Inflammatory macrophage treated with lipopolysaccharide for 4 hours (primary cell): ENCODE measurements around the gene IL13.

Experiments
- DNase-seq: peaks from one replicate; pipeline ENCODE4 v3.0.0-alpha.2; 2020

Gene IL13

DNA sequence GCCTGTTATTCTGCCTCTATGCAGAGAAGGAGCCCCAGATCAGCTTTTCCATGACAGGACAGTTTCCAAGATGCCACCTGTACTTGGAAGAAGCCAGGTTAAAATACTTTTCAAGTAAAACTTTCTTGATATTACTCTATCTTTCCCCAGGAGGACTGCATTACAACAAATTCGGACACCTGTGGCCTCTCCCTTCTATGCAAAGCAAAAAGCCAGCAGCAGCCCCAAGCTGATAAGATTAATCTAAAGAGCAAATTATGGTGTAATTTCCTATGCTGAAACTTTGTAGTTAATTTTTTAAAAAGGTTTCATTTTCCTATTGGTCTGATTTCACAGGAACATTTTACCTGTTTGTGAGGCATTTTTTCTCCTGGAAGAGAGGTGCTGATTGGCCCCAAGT lies 15.5 kb downstream of the IL13 start:
- DNase-seq: no peak

- DNase-seq: no peak
Observed at GRCh38 chr5:132673939-132674630, 16.1 kb downstream of the IL13 start, which contains the start of gene IL4. Gene IL4, plus strand, starts transcription at chr5:132673989. Its CDS starts 62 bp downstream, at chr5:132674051.

GRCh38 chr5:132674671-132675506 lies 16.9 kb downstream of the IL13 start:
- no peak for DNase-seq

- DNase-seq: no peak
Observed at GRCh38 chr5:132675936-132676689, 18.1 kb downstream of the IL13 start.

DNA sequence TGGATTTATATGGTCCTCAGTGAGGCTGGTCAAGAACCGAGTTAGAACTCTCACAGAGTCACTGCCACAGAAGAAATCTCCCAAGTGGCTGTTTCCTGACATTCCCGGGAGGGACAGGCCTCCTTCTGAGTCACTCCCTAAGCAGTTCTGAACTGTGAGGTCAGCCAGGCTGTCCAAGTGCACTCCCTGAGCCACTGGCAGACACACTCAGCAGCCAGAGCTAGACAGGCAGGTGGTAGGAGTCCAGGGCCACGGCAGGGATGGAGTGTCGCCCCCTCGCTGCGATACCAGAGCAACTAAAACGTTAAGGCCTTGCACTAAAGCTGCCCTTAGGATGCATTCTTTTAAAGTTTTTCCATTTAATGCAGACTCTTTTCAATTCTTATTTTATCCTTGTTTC lies 19.2 kb downstream of the IL13 start:
- DNase-seq: no peak

DNA sequence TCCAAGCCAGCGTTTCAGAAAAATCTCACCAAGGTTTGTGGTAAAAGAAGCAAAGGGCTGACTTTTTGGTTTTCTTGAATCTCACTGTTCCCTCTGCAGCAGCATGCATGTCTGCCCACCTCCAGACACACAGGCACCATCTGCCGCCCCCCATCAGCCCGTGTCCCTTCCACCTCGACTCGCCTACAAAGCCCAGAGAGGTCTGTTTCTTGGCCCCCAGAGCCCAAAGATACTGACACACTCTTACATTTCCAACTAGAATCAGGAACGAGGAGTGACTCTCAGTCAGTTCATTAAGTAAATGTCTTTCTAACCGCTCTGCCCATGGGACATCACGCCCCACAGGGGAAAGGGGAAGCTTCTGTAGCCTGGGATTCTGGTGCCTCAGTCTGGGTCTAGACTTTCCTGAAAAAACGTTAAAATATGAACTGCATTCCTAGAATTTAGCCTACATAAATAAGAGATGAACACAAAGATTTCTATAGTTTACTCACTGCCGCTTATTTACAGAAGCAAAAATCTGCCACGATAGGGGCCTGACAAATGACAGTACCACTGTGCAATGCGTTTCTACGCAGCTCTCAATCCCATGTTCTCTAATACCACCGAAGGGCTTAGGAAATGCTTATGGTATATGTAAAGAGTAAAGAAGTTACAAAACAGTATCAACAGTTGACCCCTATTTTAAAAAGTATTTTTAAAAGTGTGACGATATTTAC lies 19.9 kb downstream of the IL13 start:
- DNase-seq: no peak

GRCh38 chr5:132678735-132679134 lies 20.8 kb downstream of the IL13 start:
- DNase-seq: no peak

- DNase-seq: no peak
Observed at GRCh38 chr5:132679166-132679565, 21.2 kb downstream of the IL13 start.

GRCh38 chr5:132679717-132680380 lies 21.9 kb downstream of the IL13 start:
- DNase-seq: no peak

DNA sequence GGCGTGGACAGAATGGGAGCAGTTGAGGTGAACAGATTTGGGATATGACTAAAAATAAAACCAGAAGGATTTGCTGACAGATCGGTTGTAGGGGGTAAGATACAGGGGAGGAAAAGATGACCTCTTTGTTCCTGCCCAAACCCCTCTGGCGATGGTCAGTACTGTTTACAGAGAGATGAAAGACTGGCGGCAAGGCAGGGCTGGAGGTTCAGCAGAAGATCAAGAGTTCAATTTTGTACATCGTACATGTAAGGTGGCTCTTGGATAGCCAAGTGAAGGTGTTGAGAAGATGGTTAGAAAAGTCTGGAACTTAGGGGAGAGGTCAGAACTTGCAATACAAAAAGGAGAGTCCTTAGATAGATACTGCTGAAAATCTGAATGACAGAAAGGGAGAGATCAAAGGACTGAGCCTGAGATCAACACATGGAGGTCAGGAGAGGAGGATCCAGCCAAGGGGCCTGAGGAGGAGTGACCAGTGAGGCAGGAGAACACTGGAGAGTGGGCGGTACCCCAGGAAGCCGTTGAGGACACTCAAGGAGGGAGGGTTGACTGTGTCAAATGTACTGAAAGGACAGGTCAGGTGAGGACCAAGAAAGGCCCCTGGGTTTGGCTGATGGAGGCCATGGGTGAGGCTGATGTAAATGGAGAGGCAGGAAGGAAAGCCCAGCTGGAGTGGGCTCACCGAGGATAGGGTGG lies 23.0 kb downstream of the IL13 start:
- no peak for DNase-seq

GRCh38 chr5:132681476-132681831 lies 23.5 kb downstream of the IL13 start:
- no peak for DNase-seq

GRCh38 chr5:132681983-132682382 lies 24.0 kb downstream of the IL13 start:
- DNase-seq: no peak

DNA sequence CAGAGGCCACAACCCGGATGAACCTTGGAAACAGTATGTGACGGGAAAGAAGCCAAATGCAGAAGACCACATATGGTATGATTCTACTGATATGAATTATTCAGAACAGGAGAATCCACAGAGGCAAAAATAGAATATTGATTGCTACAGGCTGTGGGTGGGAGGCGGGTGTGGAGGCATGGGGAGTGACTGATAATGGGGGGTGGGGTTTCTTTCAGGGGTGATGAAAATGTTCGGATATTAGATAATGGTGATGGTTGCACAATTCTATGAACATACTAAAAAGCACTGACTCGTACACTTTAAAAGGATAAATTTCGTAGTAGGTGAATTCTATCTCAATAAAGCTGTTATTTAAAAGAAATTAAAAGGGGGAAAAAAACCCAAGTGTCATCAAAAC lies 26.5 kb downstream of the IL13 start:
- no peak for DNase-seq

DNA sequence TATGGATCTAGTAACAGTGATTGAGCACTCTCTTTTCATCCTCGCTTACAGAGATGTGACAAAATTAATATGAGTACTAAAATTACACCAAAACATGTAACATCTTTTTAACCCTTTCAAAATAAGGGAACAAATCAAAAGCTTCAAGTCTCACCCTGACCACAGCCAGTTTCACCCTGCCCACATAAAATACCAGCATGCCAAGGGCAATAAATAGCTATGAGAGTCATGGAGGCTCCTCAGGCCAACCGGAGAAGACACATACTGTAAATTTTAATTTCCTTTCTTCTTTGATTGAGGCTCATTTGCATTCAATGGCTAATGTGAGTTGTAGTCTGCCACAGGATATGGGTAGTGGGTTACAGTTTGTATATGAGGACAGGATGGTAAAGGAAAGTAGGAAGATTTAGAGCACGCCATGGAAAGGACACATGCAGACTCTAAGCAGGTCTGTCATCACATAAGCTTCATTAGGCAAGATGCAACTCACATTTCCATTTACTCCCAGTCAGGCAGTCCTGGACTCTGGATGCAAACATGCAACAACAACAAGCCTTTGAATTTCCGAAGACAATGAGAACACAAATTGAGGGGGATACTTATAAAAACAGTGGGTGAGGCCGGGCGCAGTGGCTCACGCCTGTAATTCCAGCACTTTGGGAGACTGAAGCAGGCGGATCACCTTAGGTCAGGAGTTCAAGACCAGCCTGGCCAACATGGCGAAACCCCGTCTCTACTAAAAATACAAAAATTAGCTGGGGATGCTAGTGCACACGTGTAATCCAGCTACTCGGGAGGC lies 27.1 kb downstream of the IL13 start:
- no peak for DNase-seq

- DNase-seq: no peak
Observed at GRCh38 chr5:132686193-132686592, 28.2 kb downstream of the IL13 start.

- DNase-seq: no peak
Observed at GRCh38 chr5:132687995-132688394, 30.0 kb downstream of the IL13 start.

DNA sequence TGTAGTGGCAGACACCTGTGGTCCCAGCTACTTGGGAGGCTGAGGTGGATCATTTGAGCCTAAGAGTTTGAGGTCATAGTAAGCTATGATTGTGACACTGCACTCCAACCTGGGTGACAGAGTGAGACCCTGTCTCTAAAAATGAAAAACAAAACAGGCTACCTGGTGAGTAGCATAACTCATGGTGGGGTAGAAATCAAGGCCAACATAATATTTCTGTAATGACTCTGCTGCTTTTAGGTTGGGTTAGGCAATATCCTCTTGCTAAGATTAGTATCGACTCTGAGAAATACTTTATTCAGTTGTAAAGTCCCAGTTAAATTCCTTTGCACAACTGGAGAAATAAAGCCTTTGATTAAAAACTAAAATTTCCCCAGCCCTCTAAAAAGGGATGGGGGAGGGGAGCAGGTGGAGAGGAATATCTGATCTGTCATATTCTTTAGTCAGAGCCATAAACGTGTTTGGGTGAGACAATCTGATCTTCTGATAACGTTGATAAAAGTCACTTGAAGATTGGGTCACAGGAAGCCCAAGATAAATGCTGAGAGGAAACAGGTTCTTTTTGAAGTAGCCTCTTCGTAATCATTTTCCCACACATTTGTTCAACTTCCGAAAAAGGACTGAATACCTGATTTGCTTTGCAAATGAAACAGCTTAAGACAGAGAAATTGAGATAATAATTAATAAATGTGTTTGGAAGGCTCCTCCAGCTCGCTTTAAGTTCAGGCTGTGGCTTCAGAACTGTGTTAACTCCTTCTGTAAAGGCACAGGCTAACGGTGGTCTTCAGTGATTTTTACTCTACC lies 30.8 kb downstream of the IL13 start:
- no peak for DNase-seq

- no peak for DNase-seq
Observed at GRCh38 chr5:132689513-132689912, 31.5 kb downstream of the IL13 start.

DNA sequence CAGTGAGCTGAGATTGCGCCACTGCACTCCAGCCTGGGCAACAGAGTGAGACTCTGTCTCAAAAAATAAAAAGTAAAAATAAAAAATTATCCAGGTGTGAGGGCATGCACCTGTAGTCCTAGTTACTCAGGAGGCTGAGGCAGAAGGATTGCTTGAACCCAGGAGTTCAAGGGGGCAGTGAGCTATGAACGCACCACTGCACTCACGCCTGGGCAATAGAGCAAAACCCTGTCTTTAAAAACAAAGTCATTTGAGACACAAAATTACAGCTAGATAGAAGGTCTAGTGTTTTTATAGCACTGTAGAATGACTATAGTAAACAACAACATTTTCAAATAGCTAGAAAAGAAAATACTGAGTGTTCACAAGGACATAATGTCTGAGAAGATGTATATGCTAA lies 32.2 kb downstream of the IL13 start:
- no peak for DNase-seq
